ENCODE measurements around the gene ABCC6. TPM values are rescaled to one million over a fixed set of nuclear protein-coding genes. Genes with fewer than 3 reads are reported as not detected.
"Not testable (repeated sequence)": the region's sequence is repeated elsewhere in the genome, so short reads cannot be mapped to it uniquely, and the experiment has no call there.

ABCC6 gene
- total RNA-seq, 2 donors from 2014 or later = 0.41 to 1.5 TPM

DNA sequence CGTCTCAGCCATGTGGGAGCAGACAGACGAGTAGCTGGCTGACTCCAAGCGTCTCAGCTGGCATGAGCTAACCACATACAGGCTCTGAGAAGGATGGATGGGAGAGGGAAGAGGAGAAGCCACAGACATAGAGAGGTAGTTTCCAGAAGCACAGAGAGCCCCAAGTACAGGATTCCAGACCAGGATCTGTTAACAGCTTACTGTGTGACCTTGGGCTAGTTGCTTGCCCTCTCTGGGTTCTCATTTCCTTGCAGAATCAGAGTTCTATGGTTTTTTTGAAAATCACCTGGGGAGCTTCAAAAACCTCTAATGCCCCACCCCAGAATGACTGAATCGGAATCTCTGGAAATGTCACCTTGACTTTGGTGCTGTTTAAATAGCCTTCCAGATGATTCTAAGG, 60.2 kb downstream of the ABCC6 start:
- DNase-seq (ENCODE audit: low spot score) (no peak), ATAC-seq (ENCODE audit: insufficient number of reproducible peaks, low FRiP score, low read depth) (no peak)
- Histone ChIP-seq H3K4me1 (ENCODE audit: control insufficient read depth in 1 of 2, low read depth in 2 of 2) (no peaks in the 10 kb centered on the region), H3K27me3 (replicated peaks; ENCODE audit: insufficient read depth) (no peaks in the 10 kb centered on the region), H3K4me3 (no peak overlapping the region), H3K9me3 (no peaks in the 10 kb centered on the region), H3K36me3 (no peaks in the 10 kb centered on the region), H3K27ac (no peak overlapping the region)
- TF ChIP-seq, protein P1, sequence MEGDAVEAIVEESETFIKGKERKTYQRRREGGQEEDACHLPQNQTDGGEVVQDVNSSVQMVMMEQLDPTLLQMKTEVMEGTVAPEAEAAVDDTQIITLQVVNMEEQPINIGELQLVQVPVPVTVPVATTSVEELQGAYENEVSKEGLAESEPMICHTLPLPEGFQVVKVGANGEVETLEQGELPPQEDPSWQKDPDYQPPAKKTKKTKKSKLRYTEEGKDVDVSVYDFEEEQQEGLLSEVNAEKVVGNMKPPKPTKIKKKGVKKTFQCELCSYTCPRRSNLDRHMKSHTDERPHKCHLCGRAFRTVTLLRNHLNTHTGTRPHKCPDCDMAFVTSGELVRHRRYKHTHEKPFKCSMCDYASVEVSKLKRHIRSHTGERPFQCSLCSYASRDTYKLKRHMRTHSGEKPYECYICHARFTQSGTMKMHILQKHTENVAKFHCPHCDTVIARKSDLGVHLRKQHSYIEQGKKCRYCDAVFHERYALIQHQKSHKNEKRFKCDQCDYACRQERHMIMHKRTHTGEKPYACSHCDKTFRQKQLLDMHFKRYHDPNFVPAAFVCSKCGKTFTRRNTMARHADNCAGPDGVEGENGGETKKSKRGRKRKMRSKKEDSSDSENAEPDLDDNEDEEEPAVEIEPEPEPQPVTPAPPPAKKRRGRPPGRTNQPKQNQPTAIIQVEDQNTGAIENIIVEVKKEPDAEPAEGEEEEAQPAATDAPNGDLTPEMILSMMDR (IDR thresholded peaks at IDR 0.05) = no peak

DNA sequence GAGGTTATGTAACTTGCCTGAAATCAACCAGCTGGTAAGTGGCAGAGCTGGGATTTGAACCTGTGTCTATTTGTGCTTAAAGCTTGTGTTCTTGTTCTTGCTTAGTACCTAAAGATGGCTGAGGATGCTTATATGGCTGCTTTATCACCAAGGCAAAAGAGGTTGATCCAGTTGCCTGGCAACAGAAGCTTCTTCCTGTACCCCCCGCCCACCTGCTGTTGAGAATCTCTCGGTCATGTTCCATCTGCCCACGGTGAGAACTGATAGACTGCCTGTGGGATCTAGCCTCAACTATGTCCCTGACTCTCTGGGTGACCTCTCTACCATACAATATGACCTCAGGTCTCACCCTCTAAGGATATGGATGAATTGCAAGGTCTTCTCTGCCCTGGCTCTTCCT, 60.7 kb downstream of the ABCC6 start:
- TF ChIP-seq, protein P1 (IDR thresholded peaks at IDR 0.05) = no peak
- DNase-seq (ENCODE audit: low spot score) (no peak), ATAC-seq (ENCODE audit: insufficient number of reproducible peaks, low FRiP score, low read depth) (no peak)
- Histone ChIP-seq H3K4me3 (no peak overlapping the region), H3K27me3 (replicated peaks; ENCODE audit: insufficient read depth) (no peaks in the 10 kb centered on the region), H3K4me1 (ENCODE audit: control insufficient read depth in 1 of 2, low read depth in 2 of 2) (no peaks in the 10 kb centered on the region), H3K9me3 (no peaks in the 10 kb centered on the region), H3K36me3 (no peaks in the 10 kb centered on the region), H3K27ac (no peak overlapping the region)

DNA sequence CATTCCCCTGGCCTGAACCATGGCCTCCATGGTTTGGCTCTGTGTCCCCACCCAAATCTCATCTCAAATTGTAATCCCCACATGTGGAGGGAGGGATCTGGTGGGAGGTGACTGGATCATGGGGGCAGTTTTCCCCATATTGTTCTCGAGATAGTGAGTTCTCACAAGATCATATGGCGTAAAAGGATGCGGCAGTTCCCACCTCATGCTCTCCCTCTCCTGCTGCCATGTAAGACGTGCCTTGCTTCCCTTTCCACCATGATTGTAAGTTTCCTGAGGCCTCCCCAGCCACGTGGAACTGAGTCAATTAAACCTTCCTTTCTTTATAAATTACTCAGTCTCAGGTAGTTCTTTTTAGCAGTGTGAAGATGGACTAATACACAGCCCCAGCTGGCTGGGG, 61.5 kb downstream of the ABCC6 start:
- not testable (repeated sequence) for H3K4me1 ChIP-seq (ENCODE audit: control insufficient read depth in 1 of 2, low read depth in 2 of 2); H3K4me3 ChIP-seq; H3K27me3 ChIP-seq (replicated peaks; ENCODE audit: insufficient read depth); H3K27ac ChIP-seq; H3K9me3 ChIP-seq; DNase-seq (ENCODE audit: low spot score); H3K36me3 ChIP-seq; ATAC-seq (ENCODE audit: insufficient number of reproducible peaks, low FRiP score, low read depth)

DNA sequence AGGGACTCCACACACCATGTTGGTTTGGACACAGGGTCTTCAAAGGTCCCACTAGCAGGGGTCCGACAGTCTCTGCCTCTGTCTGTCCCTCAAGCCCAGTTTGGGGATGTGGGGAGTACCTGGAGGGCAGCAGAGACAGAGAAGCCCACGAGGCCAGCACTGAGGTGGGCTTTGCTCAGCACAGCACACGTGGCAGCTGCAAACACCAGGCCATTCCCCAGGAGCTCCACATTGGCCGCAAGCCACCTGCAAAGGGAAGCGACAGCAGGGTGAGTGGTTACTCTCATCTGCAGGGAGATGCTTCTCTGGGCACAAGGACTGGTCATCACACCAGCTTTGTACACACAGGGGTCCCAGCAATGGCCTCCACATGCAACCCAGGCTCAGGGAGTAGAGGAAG, 62.0 kb downstream of the ABCC6 start:
- ATAC-seq (ENCODE audit: insufficient number of reproducible peaks, low FRiP score, low read depth) (no peak), DNase-seq (ENCODE audit: low spot score) (no peak)
- H3K4me3 ChIP-seq = no peak overlapping the region
- H3K9me3 ChIP-seq = no peaks in the 10 kb centered on the region
- H3K27ac ChIP-seq = no peak overlapping the region
- no peaks in the 10 kb centered on the region for H3K36me3 ChIP-seq
- no peaks in the 10 kb centered on the region for H3K4me1 ChIP-seq (ENCODE audit: control insufficient read depth in 1 of 2, low read depth in 2 of 2)
- H3K27me3 ChIP-seq (replicated peaks; ENCODE audit: insufficient read depth) = no peaks in the 10 kb centered on the region
- TF ChIP-seq, protein P1 (IDR thresholded peaks at IDR 0.05) = no peak

DNA sequence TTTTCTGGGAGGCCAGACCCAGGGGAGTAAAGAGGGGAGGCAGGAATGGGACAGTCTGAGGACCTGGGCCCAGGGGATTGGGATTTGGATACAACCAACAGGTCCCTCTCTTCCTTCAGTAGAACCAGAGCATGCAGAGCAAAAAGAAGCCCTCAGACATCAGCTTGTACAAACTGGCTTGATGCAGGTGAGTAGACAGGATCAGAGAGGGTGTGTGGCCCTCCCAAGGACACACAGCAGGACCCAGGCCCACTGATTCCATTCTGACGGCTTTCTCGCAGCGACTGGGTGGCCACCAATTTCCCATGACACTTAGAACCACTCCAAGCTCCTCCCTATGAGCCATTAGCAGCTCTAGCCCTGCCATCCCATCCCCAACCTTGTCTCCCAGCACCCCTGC, 63.6 kb downstream of the ABCC6 start:
- no peak for ATAC-seq (ENCODE audit: insufficient number of reproducible peaks, low FRiP score, low read depth)
- DNase-seq (ENCODE audit: low spot score) = no peak
- no peak overlapping the region for H3K27ac ChIP-seq
- no peaks in the 10 kb centered on the region for H3K36me3 ChIP-seq
- H3K27me3 ChIP-seq (replicated peaks; ENCODE audit: insufficient read depth) = no peaks in the 10 kb centered on the region
- no peak overlapping the region for H3K4me3 ChIP-seq
- H3K9me3 ChIP-seq = no peaks in the 10 kb centered on the region
- H3K4me1 ChIP-seq (ENCODE audit: control insufficient read depth in 1 of 2, low read depth in 2 of 2) = no peaks in the 10 kb centered on the region
- TF ChIP-seq, protein P1 (IDR thresholded peaks at IDR 0.05) = no peak

DNA sequence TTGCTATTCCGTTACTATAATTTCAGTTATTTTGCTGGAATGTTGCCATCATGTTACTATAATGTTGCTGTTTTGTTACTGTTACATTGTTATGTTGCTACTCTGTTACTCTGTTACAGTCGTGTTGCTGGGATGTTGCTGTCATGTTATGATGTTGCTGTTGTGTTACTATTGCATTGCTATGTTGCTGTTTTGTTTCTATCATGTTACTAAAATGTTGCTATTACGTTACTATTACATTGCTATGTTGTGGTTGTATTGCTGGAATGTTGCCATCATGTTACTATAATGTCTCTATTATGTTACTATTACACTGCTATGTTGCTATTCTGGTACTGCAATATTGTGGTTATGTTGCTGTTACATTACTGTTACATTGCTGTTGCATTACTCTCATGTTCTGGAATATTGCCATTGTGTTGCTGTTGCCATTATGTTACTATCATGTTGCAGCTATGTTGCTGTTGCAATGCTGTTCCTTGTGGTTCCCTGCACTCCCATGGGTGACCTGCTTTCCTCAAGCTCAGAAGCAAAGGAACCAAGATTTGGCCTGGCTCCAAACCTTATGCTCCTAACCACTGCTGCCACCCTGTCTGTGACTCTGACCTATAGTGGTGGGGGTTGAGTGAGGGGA, 64.4 kb downstream of the ABCC6 start:
- DNase-seq (ENCODE audit: low spot score) (no peak), ATAC-seq (ENCODE audit: insufficient number of reproducible peaks, low FRiP score, low read depth) (no peak)
- no peaks in the 10 kb centered on the region for H3K36me3 ChIP-seq
- TF ChIP-seq, protein P1 (IDR thresholded peaks at IDR 0.05) = no peak
- no peaks in the 10 kb centered on the region for H3K4me1 ChIP-seq (ENCODE audit: control insufficient read depth in 1 of 2, low read depth in 2 of 2)
- H3K27me3 ChIP-seq (replicated peaks; ENCODE audit: insufficient read depth) = no peaks in the 10 kb centered on the region
- H3K9me3 ChIP-seq = no peaks in the 10 kb centered on the region
- H3K4me3 ChIP-seq = no peak overlapping the region
- H3K27ac ChIP-seq = no peak overlapping the region
